ENCODE data around the gene AGFG1. TPM values are rescaled to one million over a fixed set of nuclear protein-coding genes. Genes with fewer than 3 reads are reported as not detected.

The AGFG1 gene
- total RNA-seq, 1 experiment from 2014 or later, result 72.5 TPM

- no TSS peak for BruUV-seq (replicated peaks)
- CTCF ChIA-PET, result no interaction called here
- TF ChIP-seq POLR2A (IDR thresholded peaks at IDR 0.05; ENCODE audit: borderline replicate concordance, extremely low read depth, insufficient read depth, insufficient read length) (no peak), POLR2AphosphoS5 (IDR thresholded peaks at IDR 0.05; ENCODE audit: low read depth, low read length) (no peak), ATF3 (IDR thresholded peaks at IDR 0.05) (no peak), RAD21 (IDR thresholded peaks at IDR 0.05; ENCODE audit: low read depth) (no peak), ZNF274 (IDR thresholded peaks at IDR 0.05; ENCODE audit: low read depth, low read length) (no peak), ZFX (IDR thresholded peaks at IDR 0.05) (no peak), REST (IDR thresholded peaks at IDR 0.05; ENCODE audit: low read depth) (no peak), SP1 (IDR thresholded peaks at IDR 0.05; ENCODE audit: low read depth) (no peak), SRF (IDR thresholded peaks at IDR 0.05; ENCODE audit: low read depth) (no peak), EGR1 (IDR thresholded peaks at IDR 0.05; ENCODE audit: low read depth) (no peak), JUND (IDR thresholded peaks at IDR 0.05) (no peak), SIN3A (IDR thresholded peaks at IDR 0.05; ENCODE audit: low read depth) (no peak), FOSL1 (IDR thresholded peaks at IDR 0.05; ENCODE audit: low read depth) (no peak), CTCF (IDR thresholded peaks at IDR 0.05 in 2 of 3, conservative IDR thresholded peaks at IDR 0.05 in 1 of 3; ENCODE audit: borderline replicate concordance in 1 of 3, insufficient read depth in 1 of 3, low read depth in 2 of 3, low read length in 2 of 3) (no peak), EZH2 (IDR thresholded peaks at IDR 0.05) (no peak), ELF1 (IDR thresholded peaks at IDR 0.05; ENCODE audit: borderline replicate concordance, low read depth) (no peak)
- Histone ChIP-seq H3K9me2 (ENCODE audit: insufficient read depth) (no peaks in the 10 kb centered on the region), H3K9me3 (ENCODE audit: control insufficient read depth in 1 of 2, insufficient read depth in 1 of 2, low read depth in 1 of 2, low read length in 2 of 2) (no peaks in the 10 kb centered on the region), H3K79me2 (ENCODE audit: insufficient read depth, low read length) (no peaks in the 10 kb centered on the region), H3K36me3 (ENCODE audit: control insufficient read depth in 1 of 2, insufficient read depth in 2 of 2, low read length in 2 of 2) (no peaks in the 10 kb centered on the region), H2AFZ (ENCODE audit: low read depth, low read length, poor library complexity, severe bottlenecking) (no peak overlapping the region), H4K20me1 (ENCODE audit: insufficient read depth) (no peaks in the 10 kb centered on the region), H3K9ac (ENCODE audit: low read length) (no peak overlapping the region), H3K4me1 (ENCODE audit: control insufficient read depth in 1 of 2, insufficient read depth in 2 of 2, low read length in 2 of 2) (no peaks in the 10 kb centered on the region; a peak in 1 of 4 replicates), H3K4me2 (ENCODE audit: low read length) (no peak overlapping the region), H3K4me3 (replicated peaks in 1 of 2; ENCODE audit: low read depth in 1 of 2, low read length in 2 of 2) (no peak overlapping the region), H3K27me3 (ENCODE audit: insufficient read depth, low read length) (no peaks in the 10 kb centered on the region), H3K27ac (ENCODE audit: low read depth, low read length) (no peak overlapping the region)
- RAD21 ChIA-PET (ENCODE audit: low non-redundant PET in 1 of 2, low total read pairs in 2 of 2, uncharacterized antibody in 2 of 2, unreplicated experiment in 2 of 2), result no interaction called here
- intact Hi-C loops (cut with micrococcal nuclease), result no loop called here
- POLR2A ChIA-PET, result no interaction called here
- ATAC-seq (no peak), DNase-seq (ENCODE audit: low read depth, low spot score) (no peak)
Measured at GRCh38 chr2:227456102-227456501, 15.9 kb upstream of the AGFG1 start.

All from HCT116 (cell line).